Activated CD8-positive, alpha-beta memory T cell treated with anti-CD3 and anti-CD28 coated beads, Interleukin-2, amount 50 U/mL, for 1 hour (primary cell): ENCODE data around the gene NEDD4L.

Experiments used
- DNase-seq: peaks from one replicate; pipeline ENCODE4 v3.0.0-alpha.2; 2020; ENCODE audit errors: extremely low read depth

Gene NEDD4L

GRCh38 chr18:58052960-58053359 lies 8.9 kb downstream of the NEDD4L start:
- DNase-seq = no peak

- DNase-seq = no peak
Measured at GRCh38 chr18:58054041-58054781, 10.2 kb downstream of the NEDD4L start.

- no peak for DNase-seq
Measured at GRCh38 chr18:58055890-58056558, 12.0 kb downstream of the NEDD4L start.

- DNase-seq = no peak
Measured at GRCh38 chr18:58056852-58057251, 12.8 kb downstream of the NEDD4L start.

GRCh38 chr18:58057291-58057965 lies 13.4 kb downstream of the NEDD4L start:
- DNase-seq = no peak

- no peak for DNase-seq
Measured at GRCh38 chr18:58058720-58059119, 14.7 kb downstream of the NEDD4L start.

GRCh38 chr18:58060254-58060653 lies 16.2 kb downstream of the NEDD4L start:
- DNase-seq = no peak

- no peak for DNase-seq
Measured at GRCh38 chr18:58061349-58061748, 17.3 kb downstream of the NEDD4L start.

- no peak for DNase-seq
Measured at GRCh38 chr18:58064406-58064998, 20.5 kb downstream of the NEDD4L start.

- no peak for DNase-seq
Measured at GRCh38 chr18:58065956-58066355, 21.9 kb downstream of the NEDD4L start.

- DNase-seq = no peak
Measured at GRCh38 chr18:58067601-58068000, 23.6 kb downstream of the NEDD4L start.

- DNase-seq = no peak
Measured at GRCh38 chr18:58069099-58069498, 25.1 kb downstream of the NEDD4L start.

- DNase-seq = no peak
Measured at GRCh38 chr18:58069721-58070292, 25.8 kb downstream of the NEDD4L start.

- DNase-seq = no peak
Measured at GRCh38 chr18:58076052-58076451, 32.0 kb downstream of the NEDD4L start.

GRCh38 chr18:58077329-58077728 lies 33.3 kb downstream of the NEDD4L start:
- no peak for DNase-seq

- DNase-seq = no peak
Measured at GRCh38 chr18:58078889-58079573, 35.0 kb downstream of the NEDD4L start.

- DNase-seq = no peak
Measured at GRCh38 chr18:58080451-58080850, 36.4 kb downstream of the NEDD4L start.

GRCh38 chr18:58087928-58088690 lies 44.1 kb downstream of the NEDD4L start:
- DNase-seq = no peak

- DNase-seq = no peak
Measured at GRCh38 chr18:58088691-58089065, 44.7 kb downstream of the NEDD4L start.

GRCh38 chr18:58091099-58091611 lies 47.1 kb downstream of the NEDD4L start:
- DNase-seq = no peak
